ELR (cell line): ENCODE measurements around the gene HYAL2.
"Not testable (repeated sequence)": the region's sequence is repeated elsewhere in the genome, so short reads cannot be mapped to it uniquely, and the experiment has no call there.

ENCODE experiments used
- DNase-seq: peaks from one replicate; pipeline ENCODE4 v3.0.0-alpha.2; 2015; ENCODE audit warnings: low read depth

The HYAL2 gene

GRCh38 chr3:50292159-50293078, 30.1 kb downstream of the HYAL2 start, which contains the start of gene IFRD2:
Gene IFRD2 (minus strand): TSS chr3:50292429. CDS start chr3:50292274, 155 bp downstream.
- DNase-seq = peak; percentile 97

DNA sequence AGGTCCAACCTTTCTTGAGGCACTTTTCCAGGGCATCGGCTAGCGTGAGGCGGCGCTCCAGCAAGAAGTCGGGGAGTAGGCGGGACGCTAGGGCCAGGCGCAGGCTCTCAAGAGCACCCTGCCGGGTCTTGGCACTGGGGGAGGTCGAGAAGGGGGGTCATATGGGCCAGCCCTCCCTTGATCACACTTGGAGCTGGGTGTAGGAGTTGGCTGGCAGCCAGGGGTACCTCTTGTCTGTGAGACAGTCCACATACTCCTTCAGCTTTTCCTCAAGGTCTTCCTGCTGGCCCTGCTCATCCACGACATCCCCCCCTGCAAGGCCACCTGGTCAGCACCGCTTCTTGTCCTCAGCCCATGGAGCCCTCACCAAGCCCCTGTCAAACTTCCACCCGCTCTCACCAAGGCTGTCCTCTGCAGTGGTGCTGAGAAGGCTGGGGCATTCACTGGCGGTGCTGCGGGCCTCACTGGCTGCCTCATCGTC, 32.3 kb downstream of the HYAL2 start:
- DNase-seq = no peak

GRCh38 chr3:50289130-50289529, 33.4 kb downstream of the HYAL2 start:
- DNase-seq = no peak

DNA sequence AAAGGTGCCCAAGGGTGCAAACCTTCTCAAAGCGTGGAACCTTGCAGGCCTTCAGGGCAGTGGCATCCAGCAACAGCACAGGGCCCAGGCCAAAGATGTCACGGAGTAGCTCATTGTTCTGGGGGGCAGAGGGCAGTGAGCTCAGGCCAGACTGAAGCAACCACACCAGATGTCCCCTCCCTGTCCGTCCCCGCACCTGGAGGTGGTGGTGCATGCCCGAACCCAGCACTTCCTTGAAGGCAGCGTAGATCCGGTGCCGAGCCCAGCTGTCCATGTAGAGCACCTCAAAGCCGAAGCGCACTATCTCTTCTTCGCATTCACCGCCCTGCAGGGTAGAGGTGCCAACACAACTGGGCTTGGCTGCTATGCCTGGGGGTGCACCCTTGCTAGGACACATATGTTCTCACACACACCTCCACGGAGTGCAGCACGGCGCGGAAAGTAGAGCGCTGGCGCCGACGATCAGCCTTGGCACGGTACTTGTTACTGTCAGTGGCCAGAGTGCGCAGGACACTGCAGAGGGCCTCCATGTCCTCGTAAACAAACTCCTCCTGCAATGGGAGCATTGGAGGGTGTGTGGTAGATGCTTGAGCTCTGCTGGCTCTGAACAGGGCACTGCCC, 34.0 kb downstream of the HYAL2 start:
- no peak for DNase-seq

GRCh38 chr3:50287262-50287661, 35.3 kb downstream of the HYAL2 start:
- no peak for DNase-seq

DNA sequence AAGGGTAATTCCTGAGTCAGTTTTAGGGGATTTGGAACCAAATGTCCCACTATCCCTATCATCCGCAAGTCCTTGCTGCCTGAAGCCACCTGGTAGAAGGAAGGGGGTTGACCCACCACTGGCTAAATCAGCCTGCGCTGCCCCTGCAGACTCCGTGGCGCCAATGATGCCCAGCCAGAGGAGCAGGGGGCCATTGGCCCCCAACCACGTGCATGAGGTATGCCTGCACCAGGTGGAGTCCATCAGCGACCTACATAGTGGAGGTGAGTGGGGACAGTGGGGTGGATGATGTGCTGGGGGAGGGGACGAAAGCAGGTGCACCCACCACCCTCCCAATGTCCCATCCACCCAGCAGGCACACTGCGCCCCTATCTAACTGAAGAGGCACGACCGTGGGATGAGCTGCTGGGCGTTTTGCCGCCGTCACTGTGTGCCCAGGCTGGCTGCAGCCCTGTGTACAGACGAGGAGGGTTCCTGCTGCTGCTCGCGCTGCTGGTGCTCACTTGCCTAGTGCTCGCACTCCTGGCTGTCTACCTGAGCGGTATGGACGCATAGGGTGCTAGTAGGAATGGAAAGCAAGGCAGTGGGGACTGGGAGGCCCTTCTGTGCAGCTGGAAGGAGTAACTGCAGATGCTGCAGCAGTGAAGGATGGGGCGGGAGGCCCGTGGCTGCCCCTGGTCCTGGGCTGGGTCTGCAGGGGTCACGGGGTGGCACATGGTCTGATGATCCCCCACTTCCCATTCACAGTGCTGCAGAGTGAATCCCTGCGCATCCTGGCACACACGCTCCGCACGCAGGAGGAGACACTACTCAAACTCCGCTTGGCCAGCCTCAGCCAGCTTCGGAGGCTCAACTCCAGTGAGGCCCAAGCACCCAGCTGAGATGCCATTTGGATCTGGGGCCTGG, 36.0 kb downstream of the HYAL2 start:
- no peak for DNase-seq

DNA sequence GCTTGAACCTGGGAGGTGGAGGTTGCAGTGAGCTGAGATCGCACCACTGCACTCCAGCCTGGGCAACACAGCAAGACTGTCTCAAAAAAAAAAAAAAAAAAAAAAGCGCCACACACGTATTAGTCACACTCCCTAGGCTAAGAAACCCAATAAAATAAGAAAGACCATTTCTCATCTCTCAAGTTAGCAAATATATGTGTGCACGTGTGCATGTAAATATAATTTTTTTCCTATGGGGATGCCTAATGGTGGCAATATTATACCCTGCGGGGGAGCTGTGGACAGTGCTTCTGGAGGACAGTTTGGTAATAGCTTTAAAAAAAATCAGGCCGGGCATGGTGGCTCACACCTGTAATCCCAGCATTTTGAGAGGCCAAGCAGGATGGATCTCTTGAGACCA, 38.4 kb downstream of the HYAL2 start:
- not testable (repeated sequence) for DNase-seq

- no peak for DNase-seq
Observed at GRCh38 chr3:50279255-50280016, 43.1 kb downstream of the HYAL2 start.

- DNase-seq = no peak
Observed at GRCh38 chr3:50278880-50279224, 43.7 kb downstream of the HYAL2 start, which contains the start of gene LSMEM2. Gene LSMEM2 (plus strand): TSS chr3:50279087. CDS start chr3:50279114, 27 bp downstream.

DNA sequence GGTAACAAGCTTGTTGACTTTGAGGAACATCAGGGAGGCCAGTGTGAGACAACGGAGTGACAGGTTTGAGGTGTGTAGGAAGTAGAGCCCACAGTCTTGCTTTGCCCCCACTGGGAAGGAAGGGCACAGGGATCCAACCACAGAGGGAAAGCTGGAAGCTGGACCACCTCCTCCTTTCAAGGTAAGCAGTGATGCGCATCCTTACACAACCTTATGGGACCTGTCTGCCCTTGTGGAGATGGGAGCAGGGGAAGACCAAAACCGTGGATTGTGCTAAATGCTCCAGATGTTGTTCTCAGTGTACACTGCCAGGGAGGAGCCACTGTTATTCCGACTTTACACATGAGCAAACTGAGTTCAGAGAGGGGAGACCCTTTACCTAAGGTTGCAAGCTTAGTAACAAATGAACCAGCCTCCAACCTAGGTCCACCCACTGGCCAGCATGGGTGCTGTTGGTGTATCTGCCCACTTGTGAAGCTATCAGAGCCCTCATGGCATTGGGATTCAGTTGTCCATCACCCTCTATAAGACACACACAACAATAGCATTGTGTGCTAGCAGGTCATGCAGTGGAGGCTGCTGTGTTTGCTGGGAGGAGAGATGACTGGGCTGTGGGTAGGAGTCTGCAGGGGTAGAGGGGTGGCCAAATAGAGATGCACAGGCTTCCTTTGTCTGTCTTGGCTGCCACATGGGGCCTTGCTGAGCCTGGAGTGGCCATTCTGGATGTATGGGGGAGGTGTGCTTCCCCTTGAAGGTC, 44.2 kb downstream of the HYAL2 start:
- no peak for DNase-seq

DNA sequence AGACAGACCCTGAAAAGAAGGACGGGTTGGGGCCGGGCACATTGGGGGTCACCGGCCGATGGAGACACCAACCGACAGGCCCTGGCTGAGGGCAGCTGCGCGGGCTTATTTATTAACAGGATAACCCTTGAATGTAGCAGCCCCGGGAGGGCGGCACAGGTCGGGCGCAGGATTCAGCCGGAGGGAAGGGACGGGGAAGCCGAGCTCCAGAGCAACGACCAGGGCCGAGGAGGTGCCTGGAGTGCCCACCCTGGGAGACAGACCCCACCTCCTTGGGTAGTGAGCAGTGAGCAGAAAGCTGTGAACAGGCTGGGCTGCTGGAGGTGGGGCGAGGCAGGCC, 45.8 kb downstream of the HYAL2 start:
- no peak for DNase-seq

DNA sequence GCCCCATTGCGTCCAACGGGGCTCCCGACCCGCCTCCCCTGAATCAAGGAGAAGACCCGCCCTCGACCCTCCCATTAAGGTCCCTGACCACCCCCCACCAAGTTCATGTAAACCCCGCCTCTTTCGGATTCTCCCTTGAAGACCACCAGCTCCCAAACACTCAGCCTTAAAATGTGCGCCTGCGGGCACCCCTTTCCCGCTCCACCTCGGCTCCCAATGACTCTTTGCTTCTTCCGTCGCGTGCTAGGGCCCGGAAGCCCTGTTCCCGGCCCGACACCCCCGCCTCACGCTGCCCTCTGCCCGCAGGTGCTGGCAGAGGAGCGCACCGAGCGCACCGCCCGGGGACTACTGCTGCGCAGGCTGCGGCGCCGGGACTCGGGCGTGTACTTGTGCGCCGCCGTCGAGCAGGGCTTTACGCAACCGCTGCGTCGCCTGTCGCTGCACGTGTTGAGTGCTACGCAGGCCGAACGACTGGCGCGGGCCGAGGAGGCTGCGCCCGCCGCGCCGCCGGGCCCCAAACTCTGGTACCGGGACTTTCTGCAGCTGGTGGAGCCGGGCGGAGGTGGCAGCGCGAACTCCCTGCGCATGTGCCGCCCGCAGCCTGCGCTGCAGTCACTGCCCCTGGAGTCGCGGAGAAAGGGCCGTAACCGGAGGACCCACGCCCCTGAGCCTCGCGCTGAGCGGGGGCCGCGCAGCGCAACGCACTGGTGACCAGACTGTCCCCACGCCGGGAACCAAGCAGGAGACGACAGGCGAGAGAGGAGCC, 46.4 kb downstream of the HYAL2 start:
- DNase-seq = no peak

GRCh38 chr3:50275141-50275995, 47.2 kb downstream of the HYAL2 start:
- no peak for DNase-seq

DNA sequence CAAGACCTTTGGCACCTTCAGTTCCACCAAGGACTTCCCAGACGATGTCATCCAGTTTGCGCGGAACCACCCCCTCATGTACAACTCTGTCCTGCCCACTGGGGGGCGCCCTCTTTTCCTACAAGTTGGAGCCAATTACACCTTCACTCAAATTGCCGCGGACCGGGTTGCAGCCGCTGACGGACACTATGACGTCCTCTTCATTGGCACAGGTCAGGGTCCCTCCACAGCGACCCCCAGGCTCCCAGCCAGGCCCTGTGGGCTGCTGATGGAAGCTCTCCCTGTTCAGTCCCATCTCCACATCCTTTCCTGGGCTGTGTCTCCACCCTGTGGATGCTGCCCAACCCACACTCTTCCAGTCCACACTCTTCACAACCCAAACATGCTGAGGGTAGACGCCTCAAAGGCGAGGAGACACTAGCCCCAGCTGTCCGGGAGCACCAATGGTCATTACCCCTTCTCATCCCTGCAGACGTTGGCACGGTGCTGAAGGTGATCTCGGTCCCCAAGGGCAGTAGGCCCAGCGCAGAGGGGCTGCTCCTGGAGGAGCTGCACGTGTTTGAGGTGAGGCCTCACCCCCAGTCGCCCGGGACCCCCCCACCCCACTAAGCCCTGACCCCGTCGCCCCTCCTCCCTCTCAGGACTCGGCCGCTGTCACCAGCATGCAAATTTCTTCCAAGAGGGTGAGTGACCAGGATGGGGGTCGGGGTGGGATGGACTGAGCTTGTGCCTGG, 48.0 kb downstream of the HYAL2 start:
- peak; percentile 68 for DNase-seq

GRCh38 chr3:50273689-50274065, 48.9 kb downstream of the HYAL2 start:
- no peak for DNase-seq

DNA sequence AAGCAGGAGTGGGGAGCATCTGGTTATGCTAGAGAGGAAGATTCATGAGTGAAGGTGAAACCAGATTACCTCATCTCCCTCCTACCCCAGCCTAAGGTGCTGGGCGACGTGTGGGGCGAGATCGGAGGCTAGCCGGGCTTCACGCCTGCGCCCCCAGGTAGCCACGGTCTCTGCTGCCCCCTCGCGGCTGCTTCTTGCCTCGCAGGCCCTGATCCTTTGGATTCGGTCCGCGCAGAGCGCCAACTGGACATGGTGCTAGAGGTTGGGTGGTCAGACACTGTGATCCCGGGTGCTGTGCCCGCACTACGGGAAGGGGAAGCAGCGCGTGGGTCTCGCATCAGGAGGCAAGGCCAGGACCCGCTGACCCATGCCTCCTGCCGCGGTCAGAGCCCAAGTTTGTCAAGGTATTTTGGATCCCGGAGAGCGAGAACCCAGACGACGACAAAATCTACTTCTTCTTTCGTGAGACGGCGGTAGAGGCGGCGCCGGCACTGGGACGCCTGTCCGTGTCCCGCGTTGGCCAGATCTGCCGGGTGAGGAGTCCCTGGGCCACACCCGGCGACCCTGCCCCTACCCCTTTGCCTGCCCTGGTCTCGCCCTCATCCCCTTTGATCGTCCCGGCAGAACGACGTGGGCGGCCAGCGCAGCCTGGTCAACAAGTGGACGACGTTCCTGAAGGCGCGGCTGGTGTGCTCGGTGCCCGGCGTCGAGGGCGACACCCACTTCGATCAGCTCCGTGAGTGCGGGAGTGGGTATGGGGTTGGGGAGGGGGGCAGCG, 49.4 kb downstream of the HYAL2 start:
- peak; percentile 81 for DNase-seq

DNA sequence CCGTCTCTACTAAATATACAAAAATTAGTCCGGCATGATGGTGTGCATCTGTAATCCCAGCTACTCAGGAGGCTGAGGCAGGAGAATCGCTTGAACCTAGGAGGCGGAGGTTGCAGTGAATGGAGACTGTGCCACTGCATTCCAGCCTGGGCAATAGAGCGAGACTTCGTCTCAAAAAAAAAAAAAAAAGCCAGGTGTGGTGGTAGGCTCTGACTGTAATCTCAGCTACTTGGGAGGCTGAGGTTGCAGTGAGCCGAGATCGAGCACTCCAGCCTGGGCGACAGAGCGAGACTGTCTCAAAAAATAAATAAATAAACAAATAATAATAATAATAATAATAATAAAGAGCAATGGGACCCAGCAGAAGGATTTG, 50.0 kb downstream of the HYAL2 start:
- not testable (repeated sequence) for DNase-seq
